8988T (cell line): ENCODE results near the gene ITGA3.
"Not testable (repeated sequence)": the region's sequence is repeated elsewhere in the genome, so short reads cannot be mapped to it uniquely, and the experiment has no call there.

Source experiments
- DNase-seq: peaks from one replicate; pipeline ENCODE4 v3.0.0; 2011

ITGA3 gene

GRCh38 chr17:50053654-50053960 lies 2.3 kb upstream of the ITGA3 start:
- DNase-seq: no peak

- no peak for DNase-seq
Observed at GRCh38 chr17:50055055-50055425, 870 bp upstream of the ITGA3 start.

DNA sequence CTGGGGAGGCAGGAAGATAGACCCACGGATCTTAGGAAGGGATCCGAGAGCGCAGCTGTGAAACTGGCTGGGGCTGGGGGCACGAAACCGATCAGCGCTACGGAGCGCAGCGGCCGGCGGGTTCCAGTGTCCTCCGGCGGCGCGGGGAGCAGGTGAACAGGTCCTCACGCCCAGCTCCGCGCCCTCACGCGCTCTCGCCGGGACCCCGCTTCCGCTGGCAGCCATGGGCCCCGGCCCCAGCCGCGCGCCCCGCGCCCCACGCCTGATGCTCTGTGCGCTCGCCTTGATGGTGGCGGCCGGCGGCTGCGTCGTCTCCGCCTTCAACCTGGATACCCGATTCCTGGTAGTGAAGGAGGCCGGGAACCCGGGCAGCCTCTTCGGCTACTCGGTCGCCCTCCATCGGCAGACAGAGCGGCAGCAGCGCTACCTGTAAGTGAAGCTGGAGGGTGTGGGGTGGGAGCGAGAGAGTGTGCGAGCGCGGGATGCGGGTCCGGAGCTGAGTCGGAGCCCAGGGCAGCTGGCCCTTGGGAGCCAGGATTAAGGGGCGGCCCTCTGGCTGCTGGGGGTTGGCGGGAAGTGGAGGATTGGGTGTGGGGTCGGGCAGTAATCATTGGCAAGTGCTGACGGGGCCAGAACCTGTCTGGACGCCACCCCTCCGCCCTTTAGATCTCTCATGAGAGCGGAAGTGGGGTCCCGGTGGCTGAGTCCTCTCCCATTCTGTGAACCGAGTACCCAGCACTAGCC lies 479 bp downstream of the ITGA3 start:
- DNase-seq: peak; percentile 71

DNA sequence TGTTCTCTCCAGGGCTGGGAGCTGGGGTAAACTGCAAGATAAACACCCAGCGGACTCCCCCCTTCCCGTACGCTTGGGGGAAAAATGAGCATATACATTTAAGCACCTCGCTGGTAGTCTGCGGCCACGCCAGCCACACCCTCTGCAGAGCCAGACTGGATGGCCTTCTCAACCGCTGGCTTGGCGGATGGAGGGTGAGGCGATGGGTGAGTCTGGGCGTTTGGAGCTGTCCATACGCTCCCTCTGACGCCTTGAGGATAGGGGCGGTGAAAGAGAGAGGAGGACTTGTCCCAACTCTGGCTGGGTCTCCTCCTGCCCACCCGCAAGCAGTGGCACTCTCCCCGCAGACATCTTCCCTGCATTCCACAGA lies 1.0 kb downstream of the ITGA3 start:
- DNase-seq: no peak

GRCh38 chr17:50057521-50057991 lies 1.6 kb downstream of the ITGA3 start:
- no peak for DNase-seq

DNA sequence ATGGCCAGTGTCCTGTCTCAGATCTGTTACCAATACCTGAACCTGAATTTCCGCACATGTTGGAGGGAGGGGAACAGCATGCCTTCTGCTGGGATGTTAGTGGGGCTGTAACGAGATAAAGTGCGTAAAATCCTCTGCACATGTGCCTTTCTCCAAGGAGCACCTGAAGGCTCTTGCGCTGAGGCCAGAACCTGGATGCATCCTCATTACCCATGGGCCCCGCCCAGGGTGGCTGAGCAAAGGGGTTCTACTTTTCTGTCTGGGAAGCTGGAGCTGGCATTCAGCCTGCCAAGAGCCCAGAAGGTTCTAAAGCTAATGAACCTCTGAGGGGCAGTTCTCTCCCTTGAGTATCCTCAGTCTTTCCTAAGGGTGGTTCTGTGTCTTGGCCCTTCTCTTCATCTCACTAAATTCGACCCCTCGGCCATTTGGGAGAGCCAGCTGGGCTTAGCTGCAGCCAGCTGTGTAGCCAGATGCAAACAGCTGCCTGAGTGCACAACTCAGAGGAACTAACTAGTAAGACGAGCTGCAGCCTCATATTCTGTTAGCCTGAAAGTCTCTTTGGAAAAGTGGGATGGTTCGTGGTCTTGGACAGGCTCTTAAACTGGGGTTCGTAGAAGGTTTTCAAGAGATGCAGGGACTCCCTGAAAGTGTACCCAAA lies 2.5 kb downstream of the ITGA3 start:
- no peak for DNase-seq

GRCh38 chr17:50059256-50059655 lies 3.3 kb downstream of the ITGA3 start:
- DNase-seq: no peak

GRCh38 chr17:50059759-50060273 lies 3.9 kb downstream of the ITGA3 start:
- no peak for DNase-seq

DNA sequence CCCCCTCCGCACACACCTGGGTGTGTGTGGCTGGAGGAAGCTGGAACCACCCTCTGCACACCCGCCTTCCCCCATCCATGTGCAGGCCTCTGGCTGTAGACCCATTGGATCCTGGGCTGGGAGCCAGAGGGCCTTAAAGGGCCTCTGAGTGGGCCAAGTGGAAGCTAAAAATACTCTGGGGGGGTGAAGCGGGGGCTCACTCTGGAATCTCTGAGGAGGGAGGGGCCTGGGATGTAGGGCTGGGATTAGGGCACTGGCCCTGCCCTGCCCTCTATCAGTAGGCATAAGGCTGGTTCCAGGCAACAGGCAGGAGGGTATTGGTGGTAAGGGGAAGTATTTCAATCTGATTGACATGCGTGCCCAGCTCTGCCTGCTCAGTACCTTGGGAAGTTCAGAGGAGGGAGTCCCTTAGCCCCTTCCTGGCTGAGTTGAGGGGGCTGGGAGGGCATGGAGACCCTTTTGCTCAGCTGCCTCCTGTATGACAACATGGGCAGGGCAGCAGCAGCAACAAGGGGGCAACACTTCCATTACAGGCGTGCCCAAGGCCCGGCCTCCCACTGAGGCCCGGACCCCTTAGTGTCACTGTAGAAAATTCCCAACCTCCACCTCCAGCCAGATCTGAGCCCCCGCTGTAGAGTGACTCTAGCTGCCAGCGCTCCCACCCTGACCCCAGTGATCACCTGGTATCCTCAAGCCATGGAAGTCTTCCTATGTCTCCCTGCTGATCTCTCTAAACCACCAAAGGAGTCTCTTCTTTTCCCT lies 5.2 kb downstream of the ITGA3 start:
- DNase-seq: peak; percentile 57

DNA sequence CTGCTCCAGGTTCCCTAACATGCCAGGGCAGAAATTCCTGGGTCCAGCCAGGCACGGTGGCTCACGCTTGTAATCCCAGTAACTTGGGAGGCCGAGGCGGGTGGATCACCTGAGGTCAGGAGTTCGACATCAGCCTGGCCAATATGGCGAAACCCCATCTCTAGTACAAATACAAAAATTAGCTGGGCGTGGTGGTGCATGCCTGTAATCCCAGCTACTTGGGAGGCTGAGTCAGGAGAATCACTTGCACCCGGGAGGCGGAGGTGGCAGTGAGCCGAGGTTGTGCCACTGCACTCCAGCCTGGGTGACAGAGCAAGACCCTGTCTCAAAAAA lies 5.8 kb downstream of the ITGA3 start:
- not testable (repeated sequence) for DNase-seq

DNA sequence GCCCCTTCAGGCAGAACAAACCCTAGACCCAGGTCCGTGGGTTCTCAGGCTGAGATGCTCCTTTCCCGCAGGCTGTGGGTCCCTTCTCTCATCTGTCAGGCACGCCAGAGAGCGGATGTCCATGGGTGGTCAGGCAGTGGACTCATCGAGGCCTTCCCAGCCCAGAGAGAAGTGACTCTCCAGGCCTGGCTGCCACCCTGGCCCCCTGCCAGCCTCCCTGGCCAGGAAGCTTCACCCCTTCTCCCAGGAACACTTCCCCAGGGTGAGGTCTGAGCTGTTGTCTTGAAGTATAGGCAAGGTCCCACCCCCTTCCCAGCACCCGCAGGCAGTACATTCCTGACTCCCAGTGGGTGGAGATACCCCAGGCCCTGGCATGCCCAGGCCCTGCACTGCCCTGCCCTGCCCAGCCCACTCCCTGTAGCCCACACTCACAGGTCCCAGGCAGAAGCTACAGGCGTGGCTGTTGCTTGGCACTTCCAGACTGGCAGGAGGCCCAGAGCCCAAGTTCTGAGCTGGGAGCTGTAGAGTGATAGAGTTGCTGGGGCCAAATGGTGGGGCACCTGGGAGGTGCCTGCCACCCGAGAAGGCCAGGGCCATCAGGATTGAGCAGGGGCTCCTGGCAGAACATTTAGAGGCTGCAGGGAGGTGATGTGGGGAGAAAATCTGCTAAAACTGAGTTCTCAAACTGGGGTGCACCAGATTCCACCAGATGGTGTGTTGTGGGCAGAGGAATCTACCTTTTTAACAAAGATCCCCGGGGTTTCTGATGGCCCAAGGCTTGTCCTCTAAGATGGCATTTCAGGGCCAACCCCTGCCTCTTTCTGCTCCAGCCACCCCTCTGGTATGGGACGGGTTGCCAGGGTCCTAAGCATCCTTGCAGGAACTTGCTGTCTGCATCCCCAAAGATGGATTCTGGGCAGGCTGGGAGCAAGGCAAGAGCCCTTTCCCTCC lies 6.7 kb downstream of the ITGA3 start:
- peak; percentile 91 for DNase-seq

DNA sequence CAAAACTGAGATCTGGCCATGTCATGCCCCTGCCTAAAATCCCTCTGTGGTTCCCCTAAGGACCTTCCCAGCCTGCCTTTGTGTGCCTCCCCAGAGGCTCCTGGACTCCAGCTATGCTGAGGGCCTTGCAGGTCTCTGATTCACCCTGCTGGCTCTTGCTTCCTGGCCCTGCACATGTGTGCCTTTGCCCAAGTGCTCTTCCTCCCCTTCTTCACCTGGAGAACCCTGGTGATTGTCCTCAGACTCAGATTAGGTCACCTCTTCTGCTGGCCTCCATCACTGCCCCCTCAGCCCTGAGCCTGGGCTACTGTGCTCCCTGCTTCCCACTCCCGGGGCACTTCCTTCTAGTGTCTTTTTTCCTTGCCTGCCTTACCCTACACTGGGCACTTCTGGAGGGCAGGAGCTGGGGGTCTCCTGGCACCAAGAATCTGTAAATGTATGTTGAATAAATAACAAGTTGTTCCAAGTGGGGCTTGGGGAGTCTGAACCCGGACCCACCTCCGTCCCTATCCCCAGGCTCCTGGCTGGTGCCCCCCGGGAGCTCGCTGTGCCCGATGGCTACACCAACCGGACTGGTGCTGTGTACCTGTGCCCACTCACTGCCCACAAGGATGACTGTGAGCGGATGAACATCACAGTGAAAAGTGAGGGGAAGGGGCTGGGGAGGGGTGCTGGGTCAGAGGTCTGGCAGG lies 7.8 kb downstream of the ITGA3 start:
- DNase-seq: no peak

GRCh38 chr17:50064253-50065001 lies 8.5 kb downstream of the ITGA3 start:
- DNase-seq: peak; percentile 88

GRCh38 chr17:50065056-50065455 lies 9.1 kb downstream of the ITGA3 start:
- no peak for DNase-seq

GRCh38 chr17:50066995-50067394 lies 11.1 kb downstream of the ITGA3 start:
- no peak for DNase-seq

GRCh38 chr17:50067996-50068395 lies 12.1 kb downstream of the ITGA3 start:
- no peak for DNase-seq

DNA sequence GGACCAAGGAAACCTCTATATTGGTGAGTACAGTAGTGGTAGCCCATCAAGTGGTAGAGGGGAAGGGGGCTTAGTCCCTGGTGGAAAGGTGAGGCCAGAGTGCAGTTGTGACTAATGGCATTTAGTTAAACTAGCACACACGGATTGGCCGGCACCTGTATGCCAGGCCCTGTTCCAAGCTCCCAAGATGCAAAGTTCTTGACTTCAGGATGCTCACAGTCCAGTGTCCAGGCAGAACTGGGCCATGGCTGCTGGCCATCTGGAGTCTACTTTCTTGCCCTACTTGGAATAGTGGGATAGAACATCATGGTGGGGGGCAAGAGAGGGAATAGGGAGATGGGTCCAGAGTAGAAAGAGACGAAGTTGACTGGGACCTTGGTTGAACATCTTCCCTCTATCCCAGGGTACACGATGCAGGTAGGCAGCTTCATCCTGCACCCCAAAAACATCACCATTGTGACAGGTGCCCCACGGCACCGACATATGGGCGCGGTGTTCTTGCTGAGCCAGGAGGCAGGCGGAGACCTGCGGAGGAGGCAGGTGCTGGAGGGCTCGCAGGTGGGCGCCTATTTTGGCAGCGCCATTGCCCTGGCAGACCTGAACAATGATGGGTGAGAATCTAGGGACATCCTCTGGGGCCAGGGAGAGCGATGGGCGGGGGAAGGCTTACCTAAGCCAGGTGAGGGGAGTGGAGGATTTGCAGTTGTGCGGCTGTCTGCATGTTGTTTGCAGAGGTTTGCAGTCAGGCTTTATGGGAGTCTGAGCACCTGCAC lies 15.2 kb downstream of the ITGA3 start:
- DNase-seq: no peak

GRCh38 chr17:50071692-50072091 lies 15.8 kb downstream of the ITGA3 start:
- no peak for DNase-seq

DNA sequence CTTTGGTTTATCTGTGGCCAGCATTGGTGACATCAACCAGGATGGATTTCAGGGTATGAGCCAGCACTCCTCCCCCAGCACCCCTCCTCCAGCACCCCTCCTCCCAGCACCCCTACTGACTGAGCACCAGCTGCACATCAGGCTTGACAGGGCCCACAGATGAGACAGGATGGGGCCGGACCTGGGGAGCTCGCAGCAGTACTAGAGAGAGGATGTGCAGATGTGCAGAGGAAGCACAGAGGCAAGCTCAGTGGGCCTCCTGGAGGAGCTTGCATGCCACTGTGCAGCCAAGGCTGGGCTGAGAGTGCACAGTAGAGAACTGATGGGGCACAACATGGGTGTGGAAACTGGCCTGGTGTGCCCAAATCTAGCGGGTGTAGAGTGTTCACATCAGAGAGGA lies 16.2 kb downstream of the ITGA3 start:
- DNase-seq: no peak

GRCh38 chr17:50072925-50073324 lies 17.0 kb downstream of the ITGA3 start:
- no peak for DNase-seq

- DNase-seq: no peak
Observed at GRCh38 chr17:50074227-50074626, 18.3 kb downstream of the ITGA3 start.
